HepG2 (cell line): ENCODE measurements around the gene PTPRM. TPM values are rescaled to one million over a fixed set of nuclear protein-coding genes. Genes with fewer than 3 reads are reported as not detected.

Source experiments
- ATAC-seq: fragments of 200-7000 bp; cut with Tn5 transposase; 3 replicates; pipeline ENCODE4 v1.9.1; 2020; ENCODE audit warnings: mild to moderate bottlenecking, moderate library complexity
- BruUV-seq: library from RNA; stranded (reverse); fragments of 400-500 nt; replicated peaks from 2 replicates; lab custom pipeline; 2021; lab: Mats Ljungman, UMichigan
- CTCF ChIA-PET: fragments of 300-600 bp; formaldehyde crosslinking; extraction: SDS; loops from one replicate; lab custom pipeline; 2021; ENCODE audit warnings: low total read pairs, inconsistent platforms, low intra/inter-chr PET ratio; lab: Yijun Ruan, JAX
- POLR2A ChIA-PET: fragments of 350-600 bp; sonication (Branson Sonifier 250); formaldehyde crosslinking; loops from one replicate; lab custom pipeline; 2020; ENCODE audit warnings: antibody characterized with exemption, inconsistent platforms; lab: Yijun Ruan, JAX
- DNase-seq: peaks from one replicate; pipeline ENCODE4 v3.0.0-alpha.2; 2015; ENCODE audit warnings: low spot score
- FAIRE-seq: peaks from 3 replicates; lab custom pipeline; 2011; peaks lifted over from hg19 to GRCh38; lab: Jason Lieb, UNC
- H2AFZ ChIP-seq: one replicate; pipeline ENCODE4 v1.6.1; 2011; ENCODE audit warnings: low read length, inconsistent platforms
- H3K27ac ChIP-seq: fragments of 300-600 bp; 3 replicates; pipeline ENCODE4 v1.8.0; 2011; ENCODE audit warnings: mixed run types, mild to moderate bottlenecking, mixed read lengths, low read length, inconsistent platforms; ENCODE audit not compliant: insufficient read depth; ENCODE audit errors: extremely low read length
- H3K27me3 ChIP-seq, 2 experiments: fragments of 200-600 bp in 1 of 2; 2 replicates in 1 of 2; 3 replicates in 1 of 2; pipeline versions ENCODE4 v1.6.0 to v1.8.0; 2011; ENCODE audit warnings: low read length in 2 of 2, mild to moderate bottlenecking in 2 of 2, moderate library complexity in 2 of 2, inconsistent platforms in 1 of 2; ENCODE audit not compliant: insufficient read depth in 2 of 2, control insufficient read depth in 1 of 2
- H3K36me3 ChIP-seq, 2 experiments: fragments of 200-600 bp in 1 of 2; replicated peaks in 1 of 2; 2 replicates in 1 of 2; 3 replicates in 1 of 2; pipeline versions ENCODE4 v1.5.1 to v1.8.0; 2011; ENCODE audit warnings: low read length in 2 of 2, inconsistent platforms in 1 of 2; ENCODE audit not compliant: insufficient read depth in 2 of 2, control insufficient read depth in 1 of 2
- H3K4me1 ChIP-seq: 2 replicates; pipeline ENCODE4 v1.5.1; 2012; ENCODE audit warnings: low read length, inconsistent platforms; ENCODE audit not compliant: insufficient read depth
- H3K4me2 ChIP-seq: 2 replicates; pipeline ENCODE4 v1.6.0; 2011; ENCODE audit warnings: low read depth, low read length, inconsistent platforms
- H3K4me3 ChIP-seq, 3 experiments: fragments of 200-600 bp in 1 of 3; sonication (generic), shearing (Covaris generic) in 1 of 3; replicated peaks in 1 of 3; 2 replicates each; pipeline ENCODE4 v1.5.1; 2011 to 2016; ENCODE audit warnings: low read length in 3 of 3, inconsistent platforms in 2 of 3, low read depth in 2 of 3, mild to moderate bottlenecking in 2 of 3, control low read depth in 1 of 3, mixed read lengths in 1 of 3; ENCODE audit not compliant: insufficient read depth in 1 of 3
- H3K79me2 ChIP-seq: one replicate; pipeline ENCODE4 v1.6.1; 2011; ENCODE audit warnings: low read length, inconsistent platforms; ENCODE audit not compliant: insufficient read depth
- H3K9ac ChIP-seq: 2 replicates; pipeline ENCODE4 v1.6.0; 2011; ENCODE audit warnings: mild to moderate bottlenecking, low read depth, low read length, inconsistent platforms; ENCODE audit not compliant: insufficient read depth
- H3K9me3 ChIP-seq: 2 replicates; pipeline ENCODE4 v1.5.1; 2012; ENCODE audit warnings: mild to moderate bottlenecking, low read length
- H4K20me1 ChIP-seq: 2 replicates; pipeline ENCODE4 v1.6.0; 2011; ENCODE audit warnings: inconsistent platforms, mild to moderate bottlenecking, low read length, moderate library complexity; ENCODE audit not compliant: insufficient read depth
- HNF4A ChIP-seq: sonication (generic); formaldehyde crosslinking; IDR thresholded peaks from 2 replicates; pipeline ENCODE4 v1.4.0; 2020; ENCODE audit warnings: missing genetic modification reagents
- HNF4G ChIP-seq, 2 experiments: sonication (generic) in 1 of 2; formaldehyde crosslinking in 1 of 2; IDR thresholded peaks; 2 replicates each; pipeline versions ENCODE4 v1.4.0 to v1.6.1; 2011 to 2020; ENCODE audit warnings: borderline replicate concordance in 2 of 2, low read depth in 2 of 2, mild to moderate bottlenecking in 2 of 2, low read length in 1 of 2, missing genetic modification reagents in 1 of 2, moderate library complexity in 1 of 2
- HNRNPUL1 ChIP-seq: fragments of 200-400 bp; formaldehyde crosslinking; IDR thresholded peaks from 2 replicates; pipeline ENCODE4 v1.6.1; 2017; ENCODE audit warnings: low read depth, mild to moderate bottlenecking, low read length, moderate library complexity
- HOMEZ ChIP-seq: IDR thresholded peaks from 2 replicates; pipeline ENCODE4 v1.6.1; 2016; ENCODE audit warnings: low read depth
- MAX ChIP-seq: IDR thresholded peaks from 2 replicates; pipeline ENCODE4 v1.6.1; 2012; ENCODE audit warnings: inconsistent platforms
- MED1 ChIP-seq: sonication (generic); formaldehyde crosslinking; IDR thresholded peaks from 2 replicates; pipeline ENCODE4 v1.4.0; 2020; ENCODE audit warnings: missing genetic modification reagents
- PHB2 ChIP-seq: fragments of 450-650 bp; IDR thresholded peaks from 2 replicates; pipeline ENCODE4 v1.6.1; 2018; ENCODE audit not compliant: partially characterized antibody
- PHF21A ChIP-seq: sonication (generic); formaldehyde crosslinking; IDR thresholded peaks from 2 replicates; pipeline ENCODE4 v1.5.0; 2020; ENCODE audit warnings: mild to moderate bottlenecking, missing genetic modification reagents
- POGZ ChIP-seq: sonication (generic); formaldehyde crosslinking; IDR thresholded peaks from 2 replicates; pipeline ENCODE4 v1.4.0; 2020; ENCODE audit warnings: mild to moderate bottlenecking, missing genetic modification reagents
- SOX5 ChIP-seq: IDR thresholded peaks from 2 replicates; pipeline ENCODE4 v1.6.1; 2016; ENCODE audit warnings: borderline replicate concordance
- TOPORS ChIP-seq: sonication (generic); formaldehyde crosslinking; IDR thresholded peaks from 2 replicates; pipeline ENCODE4 v1.8.0; 2023; ENCODE audit warnings: mild to moderate bottlenecking, missing genetic modification reagents
- ZBTB37 ChIP-seq: sonication (generic); formaldehyde crosslinking; IDR thresholded peaks from 2 replicates; pipeline ENCODE4 v1.4.0; 2020; ENCODE audit warnings: mild to moderate bottlenecking, missing genetic modification reagents
- ZMYM2 ChIP-seq: sonication (generic); formaldehyde crosslinking; IDR thresholded peaks from 2 replicates; pipeline ENCODE4 v1.8.0; 2022; ENCODE audit warnings: mild to moderate bottlenecking, missing genetic modification reagents
- ZMYM4 ChIP-seq: sonication (generic); formaldehyde crosslinking; IDR thresholded peaks from 2 replicates; pipeline ENCODE4 v1.8.1; 2023; ENCODE audit warnings: mild to moderate bottlenecking, missing genetic modification reagents
- ZNF263 ChIP-seq: sonication (generic); formaldehyde crosslinking; IDR thresholded peaks from 2 replicates; pipeline ENCODE4 v1.4.0; 2020; ENCODE audit warnings: missing genetic modification reagents
- ZNF331 ChIP-seq: sonication (generic); formaldehyde crosslinking; IDR thresholded peaks from 2 replicates; pipeline ENCODE4 v1.4.0; 2020; ENCODE audit warnings: missing genetic modification reagents
- ZNF619 ChIP-seq: sonication (generic); formaldehyde crosslinking; IDR thresholded peaks from 2 replicates; pipeline ENCODE4 v1.4.0; 2020; ENCODE audit warnings: mild to moderate bottlenecking, missing genetic modification reagents
- ZNF644 ChIP-seq: IDR thresholded peaks from 2 replicates; pipeline ENCODE4 v1.6.1; 2016; ENCODE audit warnings: low read depth
- ZNF766 ChIP-seq: sonication (generic); formaldehyde crosslinking; IDR thresholded peaks from 2 replicates; pipeline ENCODE4 v1.5.0; 2020; ENCODE audit warnings: missing genetic modification reagents, borderline replicate concordance
- ZNF792 ChIP-seq: IDR thresholded peaks from 2 replicates; pipeline ENCODE4 v1.6.1; 2016
- ZZZ3 ChIP-seq: sonication (generic); formaldehyde crosslinking; IDR thresholded peaks from 2 replicates; pipeline ENCODE4 v1.4.0; 2020; ENCODE audit warnings: missing genetic modification reagents, mild to moderate bottlenecking, borderline replicate concordance
- WGBS: methylation state at CpG from one replicate; pipeline ENCODE4 v1.1.6; 2017; ENCODE audit warnings: low lambda C conversion rate; 5-methylcytosine and 5-hydroxymethylcytosine counted together
- in situ Hi-C: cut with HindIII; loops from 2 replicates; pipeline ENCODE4 v1.10.0; 2017; ENCODE audit warnings: low pct_unique_long_range_greater_than_20kb; ENCODE audit not compliant: extremely low pct_ligation_motif_present
- intact Hi-C: fragments of 100-400 bp; cut with micrococcal nuclease; formaldehyde crosslinking; loops from one replicate; pipeline ENCODE4 v1.10.0; 2022; ENCODE audit not compliant: unreplicated experiment
- polyA plus RNA-seq, 8 experiments: library from polyadenylated mRNA; depleted of rRNA in 3 of 8; stranded (reverse) in 7 of 8; unstranded in 1 of 8; fragments of >200 nt; fragmentation: Illumina TruSeq in 4 of 8; extraction: Trizol in 4 of 8; gene quantifications; 2 replicates each; pipeline versions ENCODE4 v1.2.1 to v1.2.3, GENCODE V29; 2011 to 2016; ENCODE audit warnings: low read depth in 4 of 8, missing spikeins in 1 of 8, mixed read lengths in 1 of 8; ENCODE audit not compliant: insufficient read depth in 1 of 8
- total RNA-seq, 5 experiments: library from RNA; depleted of rRNA; stranded (reverse); fragments of >200 nt; fragmentation: Illumina TruSeq; extraction: Trizol; gene quantifications; 2 replicates each; pipeline ENCODE4 v1.2.3, GENCODE V29; 2016; ENCODE audit warnings: low read depth in 1 of 5
- TF ChIP-seq, protein P1 (sequence below): sonication (generic); formaldehyde crosslinking; IDR thresholded peaks from 2 replicates; pipeline ENCODE4 v1.4.0; 2020; ENCODE audit warnings: missing genetic modification reagents

The PTPRM gene
- total and polyA plus RNA-seq, 2 of the 13 experiments (the other 11 are each of a cell fraction or from before 2014, with no cell fraction given), result 12.6 to 108 TPM

DNA sequence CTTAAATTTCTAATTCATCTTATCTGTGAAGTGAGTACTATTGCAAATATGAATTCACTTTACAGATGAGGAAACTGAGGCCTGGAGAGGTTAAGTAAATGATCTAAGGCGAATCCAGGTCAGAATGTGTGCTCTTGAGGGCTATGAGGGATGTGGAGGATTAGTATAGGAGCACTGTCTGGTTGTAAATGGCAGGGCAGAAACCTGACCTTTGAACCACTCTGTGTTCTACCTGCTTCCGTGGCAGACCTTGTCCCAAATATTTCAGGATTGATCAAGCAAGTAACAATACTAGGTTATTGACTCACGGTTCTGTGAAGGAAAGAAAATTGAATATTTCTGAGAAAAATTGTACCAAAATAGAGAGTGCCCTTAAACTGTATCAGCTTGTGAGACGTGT is 74.7 kb downstream of the PTPRM start:
- DNase-seq (peak; percentile 43), ATAC-seq (peak; percentile 47; the same call in 2 of the 3 replicates), FAIRE-seq (peak; percentile 56)
- WGBS, result 47% methylated on average over 4 of the region's 4 CpGs
- H3K79me2 ChIP-seq, result no peaks in the 10 kb centered on the region
- in situ Hi-C loops (no loop called here), intact Hi-C loops (no loop called here)
- H3K4me3 ChIP-seq, result no peak overlapping the region; a peak in 1 of 6 replicates
- no TSS peak for BruUV-seq
- no peaks in the 10 kb centered on the region for H3K9me3 ChIP-seq
- H3K4me1 ChIP-seq, result peaks cover 49% of the 10 kb centered on the region
- no peak overlapping the region for H3K9ac ChIP-seq
- H2AFZ ChIP-seq, result no peak overlapping the region
- no peak overlapping the region for H3K27ac ChIP-seq
- H3K4me2 ChIP-seq, result peak overlapping the region; percentile 35
- CTCF ChIA-PET, result no interaction called here
- H3K36me3 ChIP-seq, result no peaks in the 10 kb centered on the region
- POLR2A ChIA-PET, result no interaction called here
- H4K20me1 ChIP-seq, result no peaks in the 10 kb centered on the region
- H3K27me3 ChIP-seq, result no peaks in the 10 kb centered on the region
- no peak for TF ChIP-seq ZNF619 (CRISPR knock-in tag)
- no peak for TF ChIP-seq HNRNPUL1
- TF ChIP-seq MED1 (CRISPR knock-in tag), result 0 out of 2 replicates have a peak, but pooled peaks have one; percentile 14
- peak; percentile 97 for TF ChIP-seq ZNF263 (CRISPR knock-in tag)
- TF ChIP-seq, protein P1, sequence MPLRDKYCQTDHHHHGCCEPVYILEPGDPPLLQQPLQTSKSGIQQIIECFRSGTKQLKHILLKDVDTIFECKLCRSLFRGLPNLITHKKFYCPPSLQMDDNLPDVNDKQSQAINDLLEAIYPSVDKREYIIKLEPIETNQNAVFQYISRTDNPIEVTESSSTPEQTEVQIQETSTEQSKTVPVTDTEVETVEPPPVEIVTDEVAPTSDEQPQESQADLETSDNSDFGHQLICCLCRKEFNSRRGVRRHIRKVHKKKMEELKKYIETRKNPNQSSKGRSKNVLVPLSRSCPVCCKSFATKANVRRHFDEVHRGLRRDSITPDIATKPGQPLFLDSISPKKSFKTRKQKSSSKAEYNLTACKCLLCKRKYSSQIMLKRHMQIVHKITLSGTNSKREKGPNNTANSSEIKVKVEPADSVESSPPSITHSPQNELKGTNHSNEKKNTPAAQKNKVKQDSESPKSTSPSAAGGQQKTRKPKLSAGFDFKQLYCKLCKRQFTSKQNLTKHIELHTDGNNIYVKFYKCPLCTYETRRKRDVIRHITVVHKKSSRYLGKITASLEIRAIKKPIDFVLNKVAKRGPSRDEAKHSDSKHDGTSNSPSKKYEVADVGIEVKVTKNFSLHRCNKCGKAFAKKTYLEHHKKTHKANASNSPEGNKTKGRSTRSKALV (CRISPR knock-in tag), result no peak
- peak; percentile 49; the same call in 1 of the 2 replicates for TF ChIP-seq HNF4G (IDR thresholded peaks at IDR 0.05; ENCODE audit: borderline replicate concordance, low read depth, low read length)
- TF ChIP-seq HNF4G (CRISPR knock-in tag; IDR thresholded peaks at IDR 0.05; ENCODE audit: borderline replicate concordance, low read depth), result peak; percentile 60; the same call in 1 of the 2 replicates
- peak; percentile 23; the same call in 1 of the 2 replicates for TF ChIP-seq SOX5 (CRISPR knock-in tag)
- no peak for TF ChIP-seq ZZZ3 (CRISPR knock-in tag)
- TF ChIP-seq HNF4A, result peak; percentile 81
- peak; percentile 67; the same call in 1 of the 2 replicates for TF ChIP-seq ZNF644
- TF ChIP-seq PHF21A (CRISPR knock-in tag), result peak; percentile 24; the same call in 1 of the 2 replicates
- peak; percentile 52; the same call in 1 of the 2 replicates for TF ChIP-seq ZMYM4 (CRISPR knock-in tag)
- TF ChIP-seq HOMEZ (CRISPR knock-in tag), result peak; percentile 68; the same call in 1 of the 2 replicates
- 0 out of 2 replicates have a peak, but pooled peaks have one; percentile 20 for TF ChIP-seq ZNF331 (CRISPR knock-in tag)
- TF ChIP-seq ZMYM2 (CRISPR knock-in tag), result no peak
- TF ChIP-seq PHB2, result no peak
- TF ChIP-seq ZNF792 (CRISPR knock-in tag), result no peak
- no peak for TF ChIP-seq ZBTB37 (CRISPR knock-in tag)
- no peak for TF ChIP-seq ZNF766 (CRISPR knock-in tag)
- TF ChIP-seq TOPORS, result no peak
- TF ChIP-seq MAX, result no peak
- TF ChIP-seq POGZ, result peak; percentile 36; the same call in 1 of the 2 replicates
